ENCODE data around the gene GABRA4.

The GABRA4 gene

DNA sequence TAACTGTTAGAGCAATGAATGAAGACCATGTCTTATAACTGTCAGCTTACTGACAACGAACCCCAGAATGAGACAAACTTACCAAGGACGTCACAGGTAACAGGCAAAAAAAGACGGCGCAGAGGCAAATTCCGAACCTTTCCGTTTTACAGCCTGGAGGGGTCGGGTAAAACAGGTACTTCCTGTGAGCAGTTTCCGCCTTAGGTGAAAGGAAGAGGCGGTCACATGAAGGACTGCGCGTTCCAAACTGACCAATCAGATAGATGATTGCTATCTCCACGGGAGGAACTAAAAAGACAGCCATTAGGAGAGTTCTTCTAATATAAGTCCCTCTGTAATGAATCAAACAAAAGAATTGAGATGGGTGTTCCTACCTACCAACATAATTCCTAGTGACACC lies 84.3 kb downstream of the GABRA4 start, which contains the start of gene COX7B2:
Gene COX7B2, minus strand, starts transcription at position 168 of the 400 bp plus-strand sequence. CDS start 174,053 bp downstream, outside the sequence.
- no peak for DNase-seq (ENCODE audit: extremely low read depth, low read depth)
- TF ChIP-seq, protein P1, sequence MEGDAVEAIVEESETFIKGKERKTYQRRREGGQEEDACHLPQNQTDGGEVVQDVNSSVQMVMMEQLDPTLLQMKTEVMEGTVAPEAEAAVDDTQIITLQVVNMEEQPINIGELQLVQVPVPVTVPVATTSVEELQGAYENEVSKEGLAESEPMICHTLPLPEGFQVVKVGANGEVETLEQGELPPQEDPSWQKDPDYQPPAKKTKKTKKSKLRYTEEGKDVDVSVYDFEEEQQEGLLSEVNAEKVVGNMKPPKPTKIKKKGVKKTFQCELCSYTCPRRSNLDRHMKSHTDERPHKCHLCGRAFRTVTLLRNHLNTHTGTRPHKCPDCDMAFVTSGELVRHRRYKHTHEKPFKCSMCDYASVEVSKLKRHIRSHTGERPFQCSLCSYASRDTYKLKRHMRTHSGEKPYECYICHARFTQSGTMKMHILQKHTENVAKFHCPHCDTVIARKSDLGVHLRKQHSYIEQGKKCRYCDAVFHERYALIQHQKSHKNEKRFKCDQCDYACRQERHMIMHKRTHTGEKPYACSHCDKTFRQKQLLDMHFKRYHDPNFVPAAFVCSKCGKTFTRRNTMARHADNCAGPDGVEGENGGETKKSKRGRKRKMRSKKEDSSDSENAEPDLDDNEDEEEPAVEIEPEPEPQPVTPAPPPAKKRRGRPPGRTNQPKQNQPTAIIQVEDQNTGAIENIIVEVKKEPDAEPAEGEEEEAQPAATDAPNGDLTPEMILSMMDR (IDR thresholded peaks at IDR 0.05; ENCODE audit: low read depth, low read length, missing control alignments) = no peak

DNA sequence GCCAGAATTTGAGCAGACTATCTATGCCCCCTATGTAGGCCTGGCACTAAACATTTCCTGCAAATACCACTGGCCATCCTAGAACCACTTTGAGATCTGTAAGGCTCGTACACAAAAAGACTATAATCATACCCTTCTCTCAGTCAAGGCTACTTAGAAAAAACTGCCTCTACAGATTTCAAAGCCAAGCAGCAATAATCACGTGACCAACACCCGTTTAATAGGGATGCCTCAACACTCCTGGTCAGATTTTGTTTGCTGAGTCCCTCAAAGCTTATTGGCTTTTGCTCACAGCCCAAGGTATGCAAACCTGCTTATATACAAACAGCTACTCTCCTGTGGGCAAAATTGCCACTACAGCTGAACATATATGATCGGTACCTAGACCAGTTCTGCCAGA lies 85.2 kb downstream of the GABRA4 start:
- H3K4me3 ChIP-seq (replicated peaks; ENCODE audit: low read depth, low read length) = no peak overlapping the region
- no peak for DNase-seq (ENCODE audit: extremely low read depth, low read depth)

More for the DNA sequence above, 84.3 kb downstream of the GABRA4 start, which contains the start of gene COX7B2:
- no peak within 1 kb of the TSS for H3K4me3 ChIP-seq (replicated peaks; ENCODE audit: low read depth, low read length)

DNA sequence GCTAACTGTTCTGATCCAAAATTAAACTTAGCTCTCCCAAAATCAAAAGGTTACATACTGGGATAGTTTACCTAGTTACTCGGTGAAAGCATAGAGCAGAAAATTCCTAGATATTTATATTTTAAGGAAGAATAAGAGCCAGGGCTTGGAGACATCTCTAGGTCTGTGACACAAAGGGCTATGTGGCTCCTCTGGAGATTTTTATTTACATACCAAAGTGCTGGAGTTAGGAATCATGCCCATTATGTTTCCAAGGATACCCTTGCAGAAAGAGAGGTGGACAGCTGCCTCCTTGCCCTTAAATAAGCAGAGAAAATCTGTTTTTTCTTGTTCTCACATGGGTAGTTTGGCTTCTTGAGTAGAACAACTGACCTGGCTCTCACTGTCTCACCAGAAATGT lies 93.3 kb downstream of the GABRA4 start:
- no peak for DNase-seq (ENCODE audit: extremely low read depth, low read depth)
- H3K4me3 ChIP-seq (replicated peaks; ENCODE audit: low read depth, low read length) = no peak overlapping the region
- TF ChIP-seq, protein P1 (IDR thresholded peaks at IDR 0.05; ENCODE audit: low read depth, low read length, missing control alignments) = no peak

More for the DNA sequence above, 85.2 kb downstream of the GABRA4 start:
- TF ChIP-seq, protein P1 (IDR thresholded peaks at IDR 0.05; ENCODE audit: low read depth, low read length, missing control alignments) = no peak

DNA sequence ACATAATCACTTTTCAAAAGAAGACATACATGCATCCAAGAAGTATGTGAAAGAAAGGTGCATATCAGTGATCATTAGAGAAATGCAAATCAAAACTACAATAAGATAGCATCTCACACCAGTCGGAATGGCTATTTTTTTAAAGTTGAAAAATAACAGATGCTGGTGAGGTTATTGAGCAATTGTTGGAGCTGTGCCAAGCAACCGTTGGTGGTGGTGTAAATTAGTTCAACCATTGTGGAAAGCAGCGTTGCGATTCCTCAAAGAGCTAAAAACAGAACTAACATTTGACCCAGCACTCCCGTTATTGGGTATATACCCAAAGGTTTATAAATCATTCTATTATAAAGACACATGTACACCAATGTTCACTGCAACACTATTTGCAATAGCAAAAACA lies 98.6 kb downstream of the GABRA4 start:
- no peak for DNase-seq (ENCODE audit: extremely low read depth, low read depth)
- no peak overlapping the region for H3K4me3 ChIP-seq (replicated peaks; ENCODE audit: low read depth, low read length)
- TF ChIP-seq, protein P1 (IDR thresholded peaks at IDR 0.05; ENCODE audit: low read depth, low read length, missing control alignments) = no peak

DNA sequence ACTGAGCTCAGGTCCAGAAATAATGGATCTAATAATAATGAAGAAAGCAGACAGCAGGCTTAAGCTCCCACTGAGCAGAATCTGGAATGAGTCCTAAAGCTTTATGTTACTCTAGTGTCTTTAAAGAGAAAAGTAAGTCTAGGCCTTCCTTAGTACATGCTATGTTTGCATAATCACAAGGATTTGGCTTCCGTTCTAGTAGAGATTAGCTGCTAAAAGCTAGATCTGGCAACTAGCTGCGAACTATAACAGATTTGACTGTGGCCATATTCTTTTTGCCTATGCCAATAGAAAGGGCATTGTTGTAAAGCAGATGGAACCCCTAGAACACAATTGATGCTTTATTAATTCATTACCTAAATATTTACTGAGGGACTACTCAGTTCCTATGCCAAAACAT lies 103.3 kb downstream of the GABRA4 start:
- TF ChIP-seq, protein P1 (IDR thresholded peaks at IDR 0.05; ENCODE audit: low read depth, low read length, missing control alignments) = no peak
- no peak for DNase-seq (ENCODE audit: extremely low read depth, low read depth)

DNA sequence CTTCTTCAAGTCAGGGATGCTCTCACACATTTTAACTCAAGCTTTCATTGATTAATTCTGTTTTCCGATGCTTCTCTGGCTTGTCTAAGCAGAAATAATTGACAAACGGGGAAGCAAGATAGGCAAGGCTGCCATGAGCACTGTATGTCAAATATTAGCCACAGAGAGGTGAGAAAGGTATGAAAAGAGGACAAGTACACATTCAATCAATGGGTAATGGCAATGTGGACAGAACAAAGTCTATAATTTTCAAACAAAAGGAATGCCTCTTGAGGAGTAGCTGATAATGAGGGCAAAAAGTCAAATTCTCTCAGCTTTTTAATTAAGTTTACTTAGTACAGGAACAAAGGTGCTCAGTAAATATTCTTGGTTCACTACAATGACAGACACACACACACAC lies 104.0 kb downstream of the GABRA4 start:
- no peak overlapping the region for H3K4me3 ChIP-seq (replicated peaks; ENCODE audit: low read depth, low read length)
- TF ChIP-seq, protein P1 (IDR thresholded peaks at IDR 0.05; ENCODE audit: low read depth, low read length, missing control alignments) = no peak
- DNase-seq (ENCODE audit: extremely low read depth, low read depth) = no peak

More for the DNA sequence above, 103.3 kb downstream of the GABRA4 start:
- H3K4me3 ChIP-seq (replicated peaks; ENCODE audit: low read depth, low read length) = no peak overlapping the region

DNA sequence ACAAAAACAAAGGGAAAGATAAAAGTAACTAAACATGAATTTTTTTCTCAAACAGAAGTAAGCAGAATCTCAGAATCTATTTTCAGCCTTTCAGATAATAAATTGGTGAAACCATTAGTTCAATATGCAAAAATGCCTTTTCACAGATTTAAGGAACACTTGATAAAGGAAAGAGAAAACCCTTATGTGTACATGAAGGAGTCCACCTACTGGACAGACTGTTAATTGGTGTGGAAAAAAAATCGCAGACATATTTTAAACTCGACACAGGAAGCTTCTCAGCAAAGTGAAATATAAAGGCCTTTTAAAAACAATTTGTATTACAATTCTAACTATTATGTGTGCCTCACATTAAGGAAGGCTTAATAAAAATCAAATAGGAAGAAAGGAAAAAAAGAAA lies 106.7 kb downstream of the GABRA4 start:
- DNase-seq (ENCODE audit: extremely low read depth, low read depth) = no peak
- TF ChIP-seq, protein P1 (IDR thresholded peaks at IDR 0.05; ENCODE audit: low read depth, low read length, missing control alignments) = no peak
- H3K4me3 ChIP-seq (replicated peaks; ENCODE audit: low read depth, low read length) = no peak overlapping the region

Data from HFF-Myc (cell line).